Chondrocyte (in vitro differentiated cells): ENCODE results near the gene UCP3. TPM values are rescaled to one million over a fixed set of nuclear protein-coding genes. Genes with fewer than 3 reads are reported as not detected.

Experiments used
- DNase-seq: peaks from one replicate; pipeline ENCODE4 v3.0.0; 2021; ENCODE audit warnings: mixed read lengths, low spot score
- H3K27ac Mint-ChIP-seq: one replicate; pipeline ENCODE4 v1.8.0; 2021; ENCODE audit warnings: mild to moderate bottlenecking, moderate library complexity, mixed read lengths; ENCODE audit not compliant: unreplicated experiment
- H3K27me3 Mint-ChIP-seq: 2 replicates; pipeline ENCODE4 v1.8.0; 2021; ENCODE audit warnings: low read depth, mixed read lengths
- H3K36me3 Mint-ChIP-seq: 2 replicates; pipeline ENCODE4 v1.8.0; 2021; ENCODE audit warnings: low read depth, mixed read lengths
- H3K4me1 Mint-ChIP-seq: 2 replicates; pipeline ENCODE4 v1.8.0; 2021; ENCODE audit warnings: low read depth, mild to moderate bottlenecking, mixed read lengths
- H3K4me3 Mint-ChIP-seq: one replicate; pipeline ENCODE4 v1.8.0; 2021; ENCODE audit warnings: mild to moderate bottlenecking, moderate library complexity, mixed read lengths; ENCODE audit not compliant: unreplicated experiment
- H3K9me3 Mint-ChIP-seq: 2 replicates; pipeline ENCODE4 v1.8.0; 2021; ENCODE audit warnings: low read depth, mixed read lengths
- CTCF ChIP-seq: fragments of 200-600 bp; sonication (generic); IDR thresholded peaks from 2 replicates; pipeline ENCODE4 v1.5.0; 2021; ENCODE audit warnings: antibody characterized with exemption, mild to moderate bottlenecking, moderate library complexity
- total RNA-seq: library from RNA; stranded (reverse); gene quantifications from 3 replicates; pipeline ENCODE4 v1.2.1, GENCODE V29; 2021

The UCP3 gene
- total RNA-seq, 1 donor from 2014 or later = 0.47 TPM

- Mint-ChIP-seq H3K4me1 (no peaks in the 10 kb centered on the region), H3K27me3 (no peaks in the 10 kb centered on the region), H3K27ac (no peak overlapping the region), H3K36me3 (peaks cover 5% of the 10 kb centered on the region), H3K4me3 (no peak overlapping the region), H3K9me3 (no peaks in the 10 kb centered on the region)
- no peak for DNase-seq
- no peak for TF ChIP-seq CTCF
Observed at GRCh38 chr11:73998846-73999575, 9.9 kb downstream of the UCP3 start.

DNA sequence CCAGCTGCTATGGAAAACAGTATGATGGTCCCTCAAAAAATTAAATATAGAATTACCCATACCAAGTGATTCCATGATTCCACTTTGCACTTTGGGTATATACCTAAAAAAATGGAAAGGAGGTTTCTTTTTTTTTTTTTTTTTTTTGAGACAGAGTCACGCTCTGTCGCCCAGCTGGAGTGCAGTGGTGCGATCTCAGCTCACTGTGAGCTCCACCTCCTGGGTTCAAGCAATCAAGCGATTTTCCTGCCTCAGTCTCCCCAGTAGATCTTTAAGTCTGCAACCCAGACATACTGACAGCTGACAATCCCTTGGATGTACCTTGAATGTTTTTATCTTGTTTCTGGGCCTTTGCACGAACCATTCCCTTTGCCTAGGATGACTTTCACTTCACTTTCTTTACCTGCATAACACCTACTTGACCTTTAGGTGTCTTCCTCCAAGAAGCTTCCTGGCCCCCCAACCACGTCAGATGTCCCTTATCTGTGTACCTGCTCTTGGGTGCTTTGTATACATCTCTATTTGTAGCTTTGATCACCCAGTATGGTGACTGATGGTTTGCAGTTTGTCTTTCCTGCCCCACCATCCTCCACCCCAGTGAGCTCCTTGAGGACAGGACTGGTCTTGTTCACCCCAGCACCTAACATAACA lies 11.6 kb downstream of the UCP3 start:
- Mint-ChIP-seq H3K4me1 (no peaks in the 10 kb centered on the region), H3K27ac (no peak overlapping the region), H3K4me3 (no peak overlapping the region), H3K27me3 (no peaks in the 10 kb centered on the region), H3K36me3 (no peaks in the 10 kb centered on the region), H3K9me3 (no peaks in the 10 kb centered on the region)
- no peak for DNase-seq
- no peak for TF ChIP-seq CTCF

DNA sequence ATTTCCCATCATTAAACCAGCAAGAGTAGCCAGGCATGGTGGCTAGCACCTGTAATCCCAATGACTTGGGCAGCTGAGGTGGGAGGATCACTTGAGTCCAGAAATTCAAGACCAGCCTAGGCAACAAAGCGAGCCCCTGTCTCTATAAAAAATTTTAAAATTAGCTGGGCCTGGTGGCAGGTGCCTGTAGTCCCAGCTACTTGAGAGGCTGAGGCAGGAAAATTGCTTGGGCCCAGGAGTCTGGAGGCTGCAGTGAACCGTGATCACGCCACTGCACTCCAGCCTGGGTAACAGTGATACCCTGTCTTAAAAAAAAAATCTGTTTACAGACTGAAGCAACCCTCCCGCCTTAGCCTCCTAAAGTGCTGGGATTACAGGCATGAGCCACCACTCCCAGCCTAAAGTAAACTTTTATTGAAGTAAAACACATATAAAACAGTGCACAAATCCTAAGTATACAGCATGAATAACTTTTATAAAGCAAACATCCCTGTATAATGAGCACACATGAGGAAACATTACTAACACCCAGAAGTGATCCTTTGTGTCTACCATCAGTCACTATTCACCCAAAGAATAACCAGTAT lies 12.6 kb downstream of the UCP3 start:
- TF ChIP-seq CTCF = no peak
- no peak for DNase-seq
- Mint-ChIP-seq H3K27ac (no peak overlapping the region), H3K4me1 (no peaks in the 10 kb centered on the region), H3K9me3 (no peaks in the 10 kb centered on the region), H3K4me3 (no peak overlapping the region), H3K36me3 (no peaks in the 10 kb centered on the region), H3K27me3 (no peaks in the 10 kb centered on the region)

DNA sequence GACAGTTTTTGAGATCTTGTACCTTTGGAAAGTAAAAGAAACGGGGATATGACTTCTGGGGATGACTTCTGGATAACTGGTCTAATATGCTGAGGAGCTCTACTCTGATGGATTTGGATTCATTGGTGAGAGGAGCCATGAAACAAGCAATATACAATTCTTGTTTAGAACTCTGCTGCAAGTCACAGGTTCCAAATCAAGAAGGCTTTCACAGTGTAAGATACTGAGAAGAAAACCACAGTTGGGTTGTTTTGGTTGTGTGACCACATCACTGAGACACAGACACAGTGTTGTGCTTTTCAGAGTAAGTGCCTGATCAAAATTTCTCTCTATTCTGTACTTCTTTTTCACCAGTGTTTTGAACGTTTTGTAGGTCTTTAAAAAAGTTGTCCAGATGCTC lies 13.2 kb downstream of the UCP3 start:
- Mint-ChIP-seq H3K4me1 (no peaks in the 10 kb centered on the region), H3K9me3 (no peaks in the 10 kb centered on the region), H3K27me3 (no peaks in the 10 kb centered on the region), H3K36me3 (no peaks in the 10 kb centered on the region), H3K27ac (no peak overlapping the region), H3K4me3 (no peak overlapping the region)
- no peak for TF ChIP-seq CTCF
- no peak for DNase-seq

- H3K4me3 Mint-ChIP-seq = no peak overlapping the region
- no peak for DNase-seq
- no peaks in the 10 kb centered on the region for H3K4me1 Mint-ChIP-seq
- no peaks in the 10 kb centered on the region for H3K36me3 Mint-ChIP-seq
- no peak overlapping the region for H3K27ac Mint-ChIP-seq
- TF ChIP-seq CTCF = no peak
- no peaks in the 10 kb centered on the region for H3K27me3 Mint-ChIP-seq
- H3K9me3 Mint-ChIP-seq = no peaks in the 10 kb centered on the region
Observed at GRCh38 chr11:73995247-73995646, 13.6 kb downstream of the UCP3 start.
